Upper lobe of right lung (tissue), 1 donor: ENCODE results near the gene CNPPD1. TPM values are rescaled to one million over a fixed set of nuclear protein-coding genes. Genes with fewer than 3 reads are reported as not detected.

Experiments
- ATAC-seq: fragments of 200-7000 bp; cut with Tn5 transposase; one replicate; pipeline ENCODE4 v1.9.1; 2020; ENCODE audit warnings: mild to moderate bottlenecking, moderate library complexity
- DNase-seq: peaks from one replicate; pipeline ENCODE4 v3.0.0-alpha.2; 2020
- H3K27ac ChIP-seq: fragments of 200-600 bp; one replicate; pipeline ENCODE4 v1.8.0; 2022
- H3K27me3 ChIP-seq: fragments of 200-600 bp; one replicate; pipeline ENCODE4 v1.8.0; 2022; ENCODE audit warnings: mild to moderate bottlenecking
- H3K36me3 ChIP-seq: fragments of 200-600 bp; one replicate; pipeline ENCODE4 v1.8.0; 2022
- H3K4me1 ChIP-seq: fragments of 200-600 bp; one replicate; pipeline ENCODE4 v1.8.0; 2022
- H3K4me3 ChIP-seq: fragments of 200-600 bp; one replicate; pipeline ENCODE4 v1.8.0; 2022; ENCODE audit warnings: mild to moderate bottlenecking
- H3K9me3 ChIP-seq: fragments of 200-600 bp; one replicate; pipeline ENCODE4 v1.8.0; 2022
- CTCF ChIP-seq: fragments of 200-600 bp; IDR thresholded peaks from one replicate; pipeline ENCODE4 v1.8.0; 2022; ENCODE audit warnings: antibody characterized with exemption
- intact Hi-C: fragments of 100-400 bp; cut with DNase I; formaldehyde crosslinking; loops from one replicate; pipeline ENCODE4 v1.11.0; 2022
- total RNA-seq: library from RNA; stranded (reverse); fragmentation: NEBNext Ultra II Directional; extraction: Animal tissue kit (Norgen Biotek cat#: 25700); gene quantifications from one replicate; pipeline ENCODE4 v1.2.1, GENCODE V29; 2021
- donor health status: DM: no; HTN: yes; CAD: no; lungs with severe emphysema.

The CNPPD1 gene
- total RNA-seq, 1 donor from 2014 or later, result 64.0 TPM

- H3K27ac ChIP-seq, result peak overlapping the region; percentile 89
- H3K36me3 ChIP-seq, result peaks cover 16% of the 10 kb centered on the region
- H3K27me3 ChIP-seq, result no peaks in the 10 kb centered on the region
- no peaks in the 10 kb centered on the region for H3K9me3 ChIP-seq
- ATAC-seq (no peak), DNase-seq (no peak)
- H3K4me1 ChIP-seq, result peaks cover 7% of the 10 kb centered on the region
- TF ChIP-seq CTCF, result no peak
- intact Hi-C loops, result loop anchor here (5.0 kb wide), 1 partner anchor 131 kb away; no protein-coding TSS in a partner anchor
- H3K4me3 ChIP-seq, result peak overlapping the region; percentile 74
Measured at GRCh38 chr2:219161097-219161496, 15.6 kb downstream of the CNPPD1 start.

- intact Hi-C loops, result loop anchor here (5.0 kb wide), 1 partner anchor 132 kb away; no protein-coding TSS in a partner anchor
- TF ChIP-seq CTCF, result peak; percentile 99
- no peaks in the 10 kb centered on the region for H3K9me3 ChIP-seq
- peaks cover 23% of the 10 kb centered on the region for H3K36me3 ChIP-seq
- H3K4me3 ChIP-seq, result peak within 1 kb of the TSS; percentile 74
- H3K4me1 ChIP-seq, result peaks cover 7% of the 10 kb centered on the region
- peak; percentile 99 for DNase-seq
- no peaks in the 10 kb centered on the region for H3K27me3 ChIP-seq
- peak; percentile 97 for ATAC-seq
- peak within 1 kb of the TSS; percentile 89 for H3K27ac ChIP-seq
Measured at GRCh38 chr2:219160186-219161017, 16.3 kb downstream of the CNPPD1 start, which contains the start of gene NHEJ1. TSS of gene NHEJ1 (minus strand) at chr2:219160815. CDS start at chr2:219158362, 2,453 bp downstream.

- Histone ChIP-seq H3K36me3 (peaks cover 26% of the 10 kb centered on the region), H3K4me3 (peak overlapping the region; percentile 74), H3K27me3 (no peaks in the 10 kb centered on the region), H3K27ac (peak overlapping the region; percentile 89), H3K4me1 (peaks cover 7% of the 10 kb centered on the region), H3K9me3 (no peaks in the 10 kb centered on the region)
- DNase-seq (no peak), ATAC-seq (no peak)
- TF ChIP-seq CTCF, result no peak
- intact Hi-C loops, result loop anchor here (5.0 to 10.0 kb wide), 2 partner anchors 133 to 135 kb away; no protein-coding TSS in a partner anchor
Measured at GRCh38 chr2:219159771-219160185, 16.9 kb downstream of the CNPPD1 start.

GRCh38 chr2:219158586-219158985 lies 18.1 kb downstream of the CNPPD1 start:
- no peak for DNase-seq
- intact Hi-C loops, result loop anchor here (10.0 kb wide), 1 partner anchor 134 kb away; no protein-coding TSS in a partner anchor
- TF ChIP-seq CTCF, result no peak
- H3K4me1 ChIP-seq, result peaks cover 7% of the 10 kb centered on the region
- H3K4me3 ChIP-seq, result no peak overlapping the region
- peaks cover 33% of the 10 kb centered on the region for H3K36me3 ChIP-seq
- no peaks in the 10 kb centered on the region for H3K27me3 ChIP-seq
- ATAC-seq, result no peak
- no peaks in the 10 kb centered on the region for H3K9me3 ChIP-seq
- H3K27ac ChIP-seq, result no peak overlapping the region

- Histone ChIP-seq H3K4me1 (peaks cover 7% of the 10 kb centered on the region), H3K36me3 (peaks cover 38% of the 10 kb centered on the region), H3K27me3 (no peaks in the 10 kb centered on the region), H3K4me3 (no peak overlapping the region), H3K9me3 (no peaks in the 10 kb centered on the region), H3K27ac (no peak overlapping the region)
- no peak for TF ChIP-seq CTCF
- ATAC-seq, result no peak
- intact Hi-C loops, result loop anchor here (10.0 kb wide), 1 partner anchor 133 kb away; no protein-coding TSS in a partner anchor
- no peak for DNase-seq
Measured at GRCh38 chr2:219158025-219158424, 18.7 kb downstream of the CNPPD1 start.
